CD4-positive, alpha-beta memory T cell (primary cell): Measurements from ENCODE around the gene RRP8. TPM values are rescaled to one million over a fixed set of nuclear protein-coding genes. Genes with fewer than 3 reads are reported as not detected.

Experiments used
- CTCF ChIA-PET: fragments of 350-600 bp; sonication (Branson Sonifier 250); formaldehyde crosslinking; loops from one replicate; lab custom pipeline; 2021; ENCODE audit warnings: inconsistent platforms; ENCODE audit not compliant: partially characterized antibody; lab: Charles Lee
- POLR2A ChIA-PET: fragments of 350-600 bp; sonication (Branson Sonifier 250); formaldehyde crosslinking; loops from one replicate; lab custom pipeline; 2021; ENCODE audit not compliant: partially characterized antibody; lab: Charles Lee
- DNase-seq, 5 donors: peaks; one replicate each; pipeline versions ENCODE4 v3.0.0 to v3.0.0-alpha.2; 2020 to 2022; ENCODE audit warnings: mixed read lengths in 1 of 5
- H3K27ac ChIP-seq: one replicate; pipeline ENCODE4 v1.7.0; 2013; ENCODE audit warnings: low read depth, low read length
- H3K27me3 ChIP-seq: 2 replicates; pipeline ENCODE4 v1.7.0; 2013; ENCODE audit warnings: mild to moderate bottlenecking, low read length, moderate library complexity; ENCODE audit not compliant: insufficient read depth
- H3K36me3 ChIP-seq: 2 replicates; pipeline ENCODE4 v1.7.0; 2013; ENCODE audit warnings: mild to moderate bottlenecking, low read length, moderate library complexity; ENCODE audit not compliant: insufficient read depth
- H3K4me1 ChIP-seq: 2 replicates; pipeline ENCODE4 v1.7.0; 2013; ENCODE audit warnings: mild to moderate bottlenecking, low read length, moderate library complexity; ENCODE audit not compliant: insufficient read depth
- H3K4me3 ChIP-seq, 2 donors: one replicate each; pipeline ENCODE4 v1.7.0; 2013; ENCODE audit warnings: low read length in 2 of 2, mild to moderate bottlenecking in 1 of 2
- H3K9me3 ChIP-seq, 2 donors: one replicate each; pipeline ENCODE4 v1.7.0; 2013; ENCODE audit warnings: low read length in 2 of 2, control low read depth in 1 of 2; ENCODE audit not compliant: control insufficient read depth in 1 of 2
- H3K27ac Mint-ChIP-seq, 7 donors: one replicate each; pipeline ENCODE4 v1.8.0; 2020 to 2021; ENCODE audit warnings: mixed read lengths in 7 of 7, mild to moderate bottlenecking in 6 of 7, inconsistent platforms in 3 of 7, moderate library complexity in 3 of 7
- H3K27me3 Mint-ChIP-seq, 2 donors: one replicate each; pipeline ENCODE4 v1.8.0; 2020 to 2021; ENCODE audit warnings: mixed read lengths in 2 of 2
- H3K36me3 Mint-ChIP-seq, 2 donors: one replicate each; pipeline ENCODE4 v1.8.0; 2020 to 2021; ENCODE audit warnings: mixed read lengths in 2 of 2, inconsistent platforms in 1 of 2, mild to moderate bottlenecking in 1 of 2
- H3K4me1 Mint-ChIP-seq, 4 donors: one replicate each; pipeline ENCODE4 v1.8.0; 2020 to 2021; ENCODE audit warnings: mixed read lengths in 4 of 4, mild to moderate bottlenecking in 1 of 4
- H3K4me3 Mint-ChIP-seq, 8 donors: one replicate each; pipeline ENCODE4 v1.8.0; 2020 to 2021; ENCODE audit warnings: mixed read lengths in 8 of 8, mild to moderate bottlenecking in 7 of 8, moderate library complexity in 6 of 8, inconsistent platforms in 3 of 8
- H3K9me3 Mint-ChIP-seq, 8 donors: one replicate each; pipeline ENCODE4 v1.8.0; 2020 to 2021; ENCODE audit warnings: mixed read lengths in 8 of 8, mild to moderate bottlenecking in 5 of 8, inconsistent platforms in 3 of 8, moderate library complexity in 1 of 8
- intact Hi-C: fragments of 100-400 bp; cut with micrococcal nuclease; formaldehyde crosslinking; loops from one replicate; pipeline ENCODE4 v1.15.1; 2023
- polyA plus RNA-seq, 2 donors: library from polyadenylated mRNA; unstranded; fragments of 300-500 nt; fragmentation: Illumina TruSeq; gene quantifications; one replicate each; pipeline ENCODE4 v1.2.3, GENCODE V29; 2021
- total RNA-seq, 2 experiments: library from RNA; stranded (reverse); gene quantifications; one replicate each; pipeline ENCODE4 v1.2.3, GENCODE V29; 2021

Gene RRP8
- total and polyA plus RNA-seq, 4 experiments from 2014 or later, result 19.5 to 36.0 (median 29.2) TPM

DNA sequence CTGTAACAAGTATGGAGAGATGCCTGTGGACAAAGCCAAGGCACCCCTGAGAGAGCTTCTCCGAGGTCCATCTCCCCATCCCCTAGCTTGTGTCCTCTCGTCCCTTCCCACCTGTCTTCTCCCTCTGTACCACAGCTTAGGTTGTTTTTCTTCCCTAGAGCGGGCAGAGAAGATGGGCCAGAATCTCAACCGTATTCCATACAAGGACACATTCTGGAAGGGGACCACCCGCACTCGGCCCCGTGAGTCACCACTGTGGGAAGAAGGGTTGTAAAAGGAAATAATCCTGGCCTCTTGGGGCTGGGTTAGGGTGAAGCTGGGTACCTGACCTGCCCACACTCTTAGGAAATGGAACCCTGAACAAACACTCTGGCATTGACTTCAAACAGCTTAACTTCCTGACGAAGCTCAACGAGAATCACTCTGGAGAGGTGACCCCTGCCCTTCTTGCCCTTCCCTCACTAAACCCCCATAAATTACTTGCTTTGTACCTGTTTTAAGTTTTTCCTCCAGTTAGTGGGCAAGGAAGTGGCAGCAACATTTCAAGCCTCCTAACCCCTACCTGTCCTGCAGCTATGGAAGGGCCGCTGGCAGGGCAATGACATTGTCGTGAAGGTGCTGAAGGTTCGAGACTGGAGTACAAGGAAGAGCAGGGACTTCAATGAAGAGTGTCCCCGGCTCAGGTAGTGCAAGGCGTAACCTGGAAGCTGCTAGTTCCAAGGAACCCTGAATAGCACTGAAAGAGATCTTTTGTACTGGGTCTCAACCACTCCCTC lies 5.5 kb upstream of the RRP8 start:
- H3K4me1 ChIP-seq, result peaks cover 75% of the 10 kb centered on the region
- POLR2A ChIA-PET, result interaction anchor here (0.6 to 9.6 kb wide), 4 partner anchors 9 to 128 kb away, joined by 3 to 172 read pairs (median 70); partner anchors contain the start of genes MRPL17 and TPP1
- H3K9me3 Mint-ChIP-seq, result no peaks in the 10 kb centered on the region
- H3K4me3 ChIP-seq, result no peak overlapping the region
- peaks cover 0 to 34% (median 29%) of the 10 kb centered on the region in 4 donors for H3K4me1 Mint-ChIP-seq
- peaks cover 37% of the 10 kb centered on the region for H3K36me3 ChIP-seq
- peak overlapping the region; percentile 52 for H3K27ac ChIP-seq
- H3K27me3 ChIP-seq, result no peaks in the 10 kb centered on the region
- intact Hi-C loops, result no loop called here
- CTCF ChIA-PET, result interaction anchor here (1.6 to 7.6 kb wide), 4 partner anchors 10 to 97 kb away, joined by 7 to 109 read pairs (median 16); partner anchors contain the start of genes MRPL17 and TPP1
- H3K27me3 Mint-ChIP-seq, result no peaks in the 10 kb centered on the region
- H3K36me3 Mint-ChIP-seq, result peaks cover 12 to 46% of the 10 kb centered on the region in 2 donors
- no peak for DNase-seq
- H3K4me3 Mint-ChIP-seq, result peak overlapping the region in 3 of 8 donors; percentile 11 to 19 (median 12)
- H3K9me3 ChIP-seq, result no peaks in the 10 kb centered on the region
- peak overlapping the region in 5 of 7 donors; percentile 26 to 83 (median 72) for H3K27ac Mint-ChIP-seq

- Histone ChIP-seq H3K27ac (peak overlapping the region; percentile 52), H3K4me3 (no peak overlapping the region), H3K9me3 (no peaks in the 10 kb centered on the region), H3K27me3 (no peaks in the 10 kb centered on the region), H3K36me3 (peaks cover 37% of the 10 kb centered on the region), H3K4me1 (peaks cover 70% of the 10 kb centered on the region)
- Mint-ChIP-seq H3K27ac (peak overlapping the region in 4 of 7 donors; percentile 62 to 95 (median 86)), H3K36me3 (peaks cover 12 to 46% of the 10 kb centered on the region in 2 donors), H3K9me3 (no peaks in the 10 kb centered on the region), H3K4me1 (peaks cover 0 to 34% (median 29%) of the 10 kb centered on the region in 4 donors), H3K27me3 (no peaks in the 10 kb centered on the region), H3K4me3 (peak overlapping the region in 1 of 8 donors; percentile 8)
- DNase-seq, result peak in 1 of 5 donors; percentile 18
- ChIA-PET CTCF (interaction anchor here (1.3 to 7.6 kb wide), 6 partner anchors 11 to 229 kb away, joined by 4 to 109 read pairs (median 7); partner anchors contain the start of genes MRPL17 and TPP1), POLR2A (interaction anchor here (1.8 to 9.6 kb wide), 3 partner anchors 10 to 76 kb away, joined by 7 to 172 read pairs (median 132); partner anchors contain the start of genes MRPL17 and TPP1)
- intact Hi-C loops, result no loop called here
These were observed 4.6 kb upstream of the RRP8 start for GRCh38 chr11:6608011-6608410.

DNA sequence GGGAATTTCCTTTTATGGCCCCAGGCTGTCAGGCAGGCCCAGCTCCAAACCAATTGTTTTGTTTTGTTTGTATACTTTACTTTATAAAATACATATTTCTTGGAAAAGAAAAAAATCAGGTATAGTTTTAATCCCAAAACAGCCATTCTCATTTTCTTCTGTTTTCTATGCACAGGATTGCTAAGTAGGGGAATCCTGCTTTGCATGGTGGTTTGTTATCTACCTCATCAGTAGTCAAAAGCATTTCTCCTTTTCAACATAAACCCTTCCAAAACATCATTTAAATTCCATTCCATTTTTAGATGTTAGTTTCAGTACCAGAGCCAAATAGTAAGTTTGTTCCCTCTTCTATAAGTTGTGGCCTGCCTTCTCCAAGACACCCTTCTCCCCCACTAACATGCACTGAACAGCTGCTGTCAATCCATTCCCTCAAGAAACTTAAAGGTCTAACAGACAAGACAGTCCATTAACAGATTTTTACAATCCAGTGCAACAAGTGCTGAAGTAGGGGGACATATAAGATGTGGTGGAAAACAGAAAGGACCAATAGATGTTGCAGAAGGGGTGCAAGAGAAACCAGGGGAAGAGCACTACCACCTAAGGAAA lies 3.9 kb upstream of the RRP8 start:
- DNase-seq, result peak in 1 of 5 donors; percentile 18
- no peaks in the 10 kb centered on the region for H3K27me3 ChIP-seq
- intact Hi-C loops, result no loop called here
- H3K9me3 ChIP-seq, result no peaks in the 10 kb centered on the region
- H3K4me3 ChIP-seq, result no peak overlapping the region
- peak overlapping the region in 5 of 7 donors; percentile 62 to 95 (median 87) for H3K27ac Mint-ChIP-seq
- peaks cover 0 to 34% (median 29%) of the 10 kb centered on the region in 4 donors for H3K4me1 Mint-ChIP-seq
- H3K4me3 Mint-ChIP-seq, result peak overlapping the region in 5 of 8 donors; percentile 39 to 72 (median 51)
- peaks cover 12 to 46% of the 10 kb centered on the region in 2 donors for H3K36me3 Mint-ChIP-seq
- CTCF ChIA-PET, result interaction anchor here (1.0 to 7.6 kb wide), 7 partner anchors 11 to 228 kb away, joined by 4 to 109 read pairs (median 5); partner anchors contain the start of genes MRPL17 and TPP1
- peaks cover 72% of the 10 kb centered on the region for H3K4me1 ChIP-seq
- H3K9me3 Mint-ChIP-seq, result no peaks in the 10 kb centered on the region
- H3K27me3 Mint-ChIP-seq, result no peaks in the 10 kb centered on the region
- POLR2A ChIA-PET, result interaction anchor here (0.9 to 9.6 kb wide), 6 partner anchors 10 to 126 kb away, joined by 3 to 172 read pairs (median 6); partner anchors contain the start of genes ARFIP2, MRPL17, TIMM10B and TPP1
- H3K36me3 ChIP-seq, result peaks cover 37% of the 10 kb centered on the region
- peak overlapping the region; percentile 52 for H3K27ac ChIP-seq

- H3K4me3 ChIP-seq, result no peak overlapping the region
- Mint-ChIP-seq H3K36me3 (peaks cover 12 to 49% of the 10 kb centered on the region in 2 donors), H3K4me1 (peaks cover 0 to 39% (median 31%) of the 10 kb centered on the region in 4 donors), H3K9me3 (no peaks in the 10 kb centered on the region), H3K4me3 (peak overlapping the region in 4 of 8 donors; percentile 13 to 68 (median 64)), H3K27me3 (no peaks in the 10 kb centered on the region), H3K27ac (peak overlapping the region in 2 of 7 donors; percentile 33 to 85)
- ChIA-PET POLR2A (interaction anchor here (0.9 to 9.6 kb wide), 5 partner anchors 11 to 125 kb away, joined by 3 to 172 read pairs (median 5); partner anchors contain the start of genes ARFIP2, MRPL17, TIMM10B and TPP1), CTCF (interaction anchor here (1.0 to 7.6 kb wide), 7 partner anchors 12 to 227 kb away, joined by 3 to 109 read pairs (median 4); partner anchors contain the start of genes MRPL17 and TPP1)
- no peaks in the 10 kb centered on the region for H3K9me3 ChIP-seq
- intact Hi-C loops, result no loop called here
- H3K27ac ChIP-seq, result peak overlapping the region; percentile 52
- peaks cover 38% of the 10 kb centered on the region for H3K36me3 ChIP-seq
- H3K4me1 ChIP-seq, result peaks cover 79% of the 10 kb centered on the region
- no peaks in the 10 kb centered on the region for H3K27me3 ChIP-seq
- DNase-seq, result peak in 4 of 5 donors; percentile 18 to 73 (median 23)
These were observed 3.2 kb upstream of the RRP8 start for GRCh38 chr11:6606471-6607189.

GRCh38 chr11:6604790-6605189 lies 1.4 kb upstream of the RRP8 start:
- Histone ChIP-seq H3K27me3 (no peaks in the 10 kb centered on the region), H3K4me3 (peak overlapping the region; percentile 94 to 96), H3K36me3 (peaks cover 41% of the 10 kb centered on the region), H3K9me3 (no peaks in the 10 kb centered on the region), H3K27ac (peak overlapping the region; percentile 85), H3K4me1 (peaks cover 67% of the 10 kb centered on the region)
- POLR2A ChIA-PET, result interaction anchor here (0.5 to 9.6 kb wide), 22 partner anchors 8 to 226 kb away, joined by 3 to 132 read pairs (median 6); partner anchors contain the start of genes DCHS1, MRPL17, SMPD1 and TAF10
- intact Hi-C loops, result loop anchor here (1.0 to 5.0 kb wide), 8 partner anchors 8 to 370 kb away; partner anchors contain the start of genes FHIP1B, MRPL17, TAF10 and TPP1
- Mint-ChIP-seq H3K36me3 (peaks cover 9 to 40% of the 10 kb centered on the region in 2 donors), H3K27ac (no peak overlapping the region), H3K27me3 (no peaks in the 10 kb centered on the region), H3K4me1 (peaks cover 0 to 33% (median 21%) of the 10 kb centered on the region in 4 donors), H3K4me3 (no peak overlapping the region), H3K9me3 (no peaks in the 10 kb centered on the region)
- no peak for DNase-seq
- CTCF ChIA-PET, result interaction anchor here (0.8 to 7.6 kb wide), 30 partner anchors 9 to 215 kb away, joined by 3 to 109 read pairs (median 4); partner anchors contain the start of genes ARFIP2, MRPL17, SMPD1 and TAF10
